Hepatocyte (in vitro differentiated cells): Measurements from ENCODE around the gene PIK3R5. TPM values are rescaled to one million over a fixed set of nuclear protein-coding genes. Genes with fewer than 3 reads are reported as not detected.

Experiments
- DNase-seq: peaks from one replicate; pipeline ENCODE4 v3.0.0-alpha.2; 2016; ENCODE audit warnings: low spot score
- H2AFZ ChIP-seq: fragments of 200-600 bp; sonication (generic); 2 replicates; pipeline ENCODE4 v1.6.0; 2016; ENCODE audit warnings: antibody characterized with exemption, mild to moderate bottlenecking
- H3K27ac ChIP-seq: fragments of 200-600 bp; sonication (generic); 2 replicates; pipeline ENCODE4 v1.5.1; 2016; ENCODE audit warnings: mild to moderate bottlenecking
- H3K27me3 ChIP-seq: fragments of 200-600 bp; sonication (generic); 2 replicates; pipeline ENCODE4 v1.6.1; 2016
- H3K36me3 ChIP-seq: fragments of 200-600 bp; sonication (generic); replicated peaks from 2 replicates; pipeline ENCODE4 v1.5.1; 2016; ENCODE audit warnings: low read depth; ENCODE audit not compliant: insufficient read depth
- H3K4me1 ChIP-seq: fragments of 200-600 bp; sonication (generic); 2 replicates; pipeline ENCODE4 v1.5.1; 2016; ENCODE audit warnings: mild to moderate bottlenecking, moderate library complexity; ENCODE audit not compliant: insufficient read depth
- H3K4me2 ChIP-seq: fragments of 200-600 bp; sonication (generic); 2 replicates; pipeline ENCODE4 v1.6.0; 2016
- H3K4me3 ChIP-seq: fragments of 200-600 bp; sonication (generic); 2 replicates; pipeline ENCODE4 v1.5.1; 2016; ENCODE audit warnings: mild to moderate bottlenecking
- H3K79me2 ChIP-seq: fragments of 200-600 bp; sonication (generic); 2 replicates; pipeline ENCODE4 v1.6.0; 2017; ENCODE audit warnings: mild to moderate bottlenecking
- H3K9me2 ChIP-seq: fragments of 200-600 bp; sonication (generic); replicated peaks from 2 replicates; pipeline ENCODE4 v1.6.0; 2017; ENCODE audit warnings: mild to moderate bottlenecking; ENCODE audit not compliant: insufficient read depth
- H3K9me3 ChIP-seq: fragments of 200-600 bp; sonication (generic); 2 replicates; pipeline ENCODE4 v1.5.1; 2016; ENCODE audit warnings: low read depth, mild to moderate bottlenecking
- H4K20me1 ChIP-seq: fragments of 200-600 bp; sonication (generic); 2 replicates; pipeline ENCODE4 v1.6.0; 2016; ENCODE audit warnings: mild to moderate bottlenecking; ENCODE audit not compliant: insufficient read depth, poor library complexity, severe bottlenecking
- EZH2 ChIP-seq: fragments of 200-600 bp; sonication (generic); IDR thresholded peaks from 2 replicates; pipeline ENCODE4 v1.6.1; 2016; ENCODE audit warnings: antibody characterized with exemption, mild to moderate bottlenecking, borderline replicate concordance
- EZH2phosphoT487 ChIP-seq: fragments of 200-600 bp; sonication (generic); IDR thresholded peaks from one replicate; pipeline ENCODE4 v1.6.1; 2018; ENCODE audit warnings: antibody characterized with exemption, mild to moderate bottlenecking, low read depth, moderate library complexity; ENCODE audit not compliant: unreplicated experiment, severe bottlenecking
- WGBS: methylation state at CpG from one replicate; pipeline ENCODE4 v1.1.6; 2016; ENCODE audit warnings: low lambda C conversion rate; ENCODE audit errors: missing lambda C conversion rate; 5-methylcytosine and 5-hydroxymethylcytosine counted together
- polyA plus RNA-seq: library from polyadenylated mRNA; unstranded; fragments of >200 nt; fragmentation: Nextera tagmentation; extraction: Ambion mirVana; gene quantifications from 2 replicates; pipeline ENCODE4 v1.2.1, GENCODE V29; 2016
- total RNA-seq: library from RNA; depleted of rRNA; stranded (reverse); fragments of >200 nt; gene quantifications from 2 replicates; pipeline ENCODE4 v1.2.3, GENCODE V29; 2014
- TF ChIP-seq, protein P1 (sequence below): fragments of 200-600 bp; sonication (generic); IDR thresholded peaks from 2 replicates; pipeline ENCODE4 v1.5.1; 2016; ENCODE audit warnings: antibody characterized with exemption, mild to moderate bottlenecking; ENCODE audit not compliant: poor library complexity

PIK3R5 gene
- total and polyA plus RNA-seq, 2 experiments from 2014 or later, result 2.6 TPM; not detected in 1

DNA sequence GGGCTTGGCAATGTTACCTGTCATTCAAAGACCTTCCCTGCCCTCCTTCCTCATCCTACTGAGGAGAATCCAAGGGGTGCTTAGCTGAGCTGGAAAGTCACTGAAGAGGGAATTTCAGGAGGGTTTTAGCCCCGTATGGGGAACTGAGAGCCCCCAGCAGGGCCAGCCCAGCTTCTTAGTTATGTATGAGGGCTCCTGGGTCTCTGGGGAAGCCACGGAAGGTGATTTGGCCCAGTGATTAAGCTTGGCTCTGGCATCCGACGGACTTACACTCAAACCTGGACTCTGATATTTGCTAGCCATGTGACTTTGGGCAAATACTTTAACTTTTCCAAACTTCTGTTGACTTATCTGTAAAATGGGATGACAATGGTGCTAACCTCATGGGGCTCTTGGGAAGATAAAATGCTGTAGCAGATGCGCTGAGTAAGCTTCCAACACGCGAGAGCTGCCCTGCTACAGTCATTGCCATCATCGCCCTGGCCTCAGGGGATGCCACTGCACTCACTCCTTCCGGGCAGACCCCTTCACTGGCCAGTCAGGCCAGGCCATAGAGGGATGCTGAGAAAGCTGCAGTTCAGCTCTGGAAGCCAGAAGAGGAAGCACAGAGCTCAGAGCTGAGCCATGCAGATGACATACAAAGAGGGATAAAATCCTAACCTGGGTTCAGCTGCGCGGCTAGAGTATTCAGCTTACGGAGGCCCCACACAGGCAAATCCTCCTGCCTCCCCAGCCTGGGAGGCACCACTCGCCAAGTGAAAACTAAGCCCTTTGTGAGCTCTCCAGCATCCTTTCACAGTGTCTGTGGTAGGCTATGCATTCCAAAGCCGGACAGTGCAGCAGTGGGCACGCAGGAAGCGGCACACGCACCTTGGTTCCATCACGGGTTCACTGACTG is 53.2 kb downstream of the PIK3R5 start:
- H3K27me3 ChIP-seq, result peaks cover 5% of the 10 kb centered on the region
- no peaks in the 10 kb centered on the region for H3K36me3 ChIP-seq
- H3K9me3 ChIP-seq, result no peaks in the 10 kb centered on the region
- 86% methylated on average over 18 of the region's 18 CpGs for WGBS
- no peaks in the 10 kb centered on the region for H3K4me1 ChIP-seq
- TF ChIP-seq, protein P1, sequence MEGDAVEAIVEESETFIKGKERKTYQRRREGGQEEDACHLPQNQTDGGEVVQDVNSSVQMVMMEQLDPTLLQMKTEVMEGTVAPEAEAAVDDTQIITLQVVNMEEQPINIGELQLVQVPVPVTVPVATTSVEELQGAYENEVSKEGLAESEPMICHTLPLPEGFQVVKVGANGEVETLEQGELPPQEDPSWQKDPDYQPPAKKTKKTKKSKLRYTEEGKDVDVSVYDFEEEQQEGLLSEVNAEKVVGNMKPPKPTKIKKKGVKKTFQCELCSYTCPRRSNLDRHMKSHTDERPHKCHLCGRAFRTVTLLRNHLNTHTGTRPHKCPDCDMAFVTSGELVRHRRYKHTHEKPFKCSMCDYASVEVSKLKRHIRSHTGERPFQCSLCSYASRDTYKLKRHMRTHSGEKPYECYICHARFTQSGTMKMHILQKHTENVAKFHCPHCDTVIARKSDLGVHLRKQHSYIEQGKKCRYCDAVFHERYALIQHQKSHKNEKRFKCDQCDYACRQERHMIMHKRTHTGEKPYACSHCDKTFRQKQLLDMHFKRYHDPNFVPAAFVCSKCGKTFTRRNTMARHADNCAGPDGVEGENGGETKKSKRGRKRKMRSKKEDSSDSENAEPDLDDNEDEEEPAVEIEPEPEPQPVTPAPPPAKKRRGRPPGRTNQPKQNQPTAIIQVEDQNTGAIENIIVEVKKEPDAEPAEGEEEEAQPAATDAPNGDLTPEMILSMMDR, result no peak
- TF ChIP-seq EZH2phosphoT487 (no peak), EZH2 (no peak)
- H3K4me3 ChIP-seq, result no peak overlapping the region
- no peaks in the 10 kb centered on the region for H3K79me2 ChIP-seq
- no peaks in the 10 kb centered on the region for H3K9me2 ChIP-seq
- no peaks in the 10 kb centered on the region for H4K20me1 ChIP-seq
- H3K4me2 ChIP-seq, result no peak overlapping the region
- H3K27ac ChIP-seq, result no peak overlapping the region
- no peak for DNase-seq
- no peak overlapping the region for H2AFZ ChIP-seq

DNA sequence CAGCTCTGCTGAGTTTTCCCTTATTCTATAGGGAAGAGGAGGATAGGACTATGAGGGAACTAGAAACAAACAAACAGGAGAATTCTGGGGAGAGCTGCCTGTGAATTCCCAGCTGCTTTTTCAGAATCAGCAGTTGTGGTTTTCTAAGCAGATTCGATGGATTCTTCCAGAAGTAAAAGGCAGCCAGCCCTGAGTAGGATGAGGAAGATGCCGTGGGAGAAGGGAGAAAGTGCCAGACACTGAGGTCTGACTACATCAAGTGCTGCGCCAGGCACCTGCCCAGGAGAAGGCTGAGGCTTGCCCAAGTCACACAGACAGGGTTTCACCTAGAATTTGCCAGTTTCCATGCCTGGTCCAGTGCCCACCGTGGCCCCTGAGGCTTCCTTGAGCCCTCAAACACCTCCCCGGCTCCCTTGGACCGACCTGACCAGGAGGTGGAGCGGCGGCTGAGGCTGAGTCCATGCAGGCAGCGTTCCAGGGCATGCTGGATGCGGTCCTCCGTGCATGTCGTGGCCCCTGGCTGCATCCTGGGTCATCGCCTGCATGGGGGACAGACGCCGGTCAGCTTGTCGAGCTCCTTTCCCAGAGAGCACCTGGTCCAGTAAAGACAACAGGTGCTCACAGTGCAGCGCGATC is 54.4 kb downstream of the PIK3R5 start:
- Histone ChIP-seq H4K20me1 (no peaks in the 10 kb centered on the region), H3K27me3 (peaks cover 5% of the 10 kb centered on the region), H3K4me2 (no peak overlapping the region), H2AFZ (no peak overlapping the region), H3K4me1 (no peaks in the 10 kb centered on the region), H3K79me2 (no peaks in the 10 kb centered on the region), H3K9me2 (no peaks in the 10 kb centered on the region), H3K36me3 (no peaks in the 10 kb centered on the region), H3K27ac (no peak overlapping the region), H3K4me3 (no peak overlapping the region), H3K9me3 (no peaks in the 10 kb centered on the region)
- TF ChIP-seq EZH2 (no peak), EZH2phosphoT487 (no peak)
- TF ChIP-seq, protein P1, result no peak
- 91% methylated on average over 18 of the region's 18 CpGs for WGBS
- no peak for DNase-seq

DNA sequence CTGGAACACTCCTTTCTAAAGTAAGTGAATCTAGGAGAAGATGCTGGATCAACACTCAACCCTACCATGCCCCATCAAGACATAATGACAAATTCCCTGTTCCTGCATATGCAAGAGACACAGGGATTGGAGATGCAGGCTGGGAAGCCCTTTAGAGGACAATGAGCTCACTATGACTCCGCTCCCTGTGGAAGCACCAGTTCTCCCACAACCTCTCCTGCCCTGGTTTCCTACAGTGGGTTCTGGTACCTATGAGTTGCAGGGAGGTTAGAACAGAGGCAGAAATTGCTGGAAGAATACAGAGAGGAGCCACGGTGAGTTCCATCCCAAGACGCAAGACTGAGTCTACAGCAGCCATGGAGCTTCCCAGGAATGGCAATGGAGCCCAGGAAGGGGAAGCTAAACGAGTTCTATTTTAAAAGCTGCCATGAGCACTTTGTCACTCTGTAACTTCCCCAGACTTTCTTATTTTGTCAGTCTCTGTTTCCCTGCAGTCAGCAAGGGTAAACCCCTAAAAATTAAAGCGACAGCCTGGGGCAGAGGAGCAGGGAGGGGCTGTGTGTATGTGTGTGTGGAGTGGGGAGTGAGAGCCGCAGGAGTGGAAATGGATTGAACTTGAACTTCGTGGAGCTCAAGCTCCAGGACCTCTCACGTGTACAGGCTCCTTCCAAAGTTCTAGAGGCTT is 55.8 kb downstream of the PIK3R5 start:
- Histone ChIP-seq H4K20me1 (no peaks in the 10 kb centered on the region), H3K4me1 (no peaks in the 10 kb centered on the region), H3K4me2 (no peak overlapping the region), H3K9me3 (no peaks in the 10 kb centered on the region), H3K4me3 (no peak overlapping the region), H3K27ac (no peak overlapping the region), H3K79me2 (no peaks in the 10 kb centered on the region), H3K9me2 (no peaks in the 10 kb centered on the region), H3K36me3 (no peaks in the 10 kb centered on the region), H3K27me3 (peaks cover 5% of the 10 kb centered on the region), H2AFZ (no peak overlapping the region)
- DNase-seq, result no peak
- no peak for TF ChIP-seq EZH2phosphoT487
- TF ChIP-seq, protein P1, result no peak
- no peak for TF ChIP-seq EZH2
- WGBS, result 85% methylated on average over 8 of the region's 8 CpGs
